H1 (cell line): ENCODE data around the gene HNRNPM. TPM values are rescaled to one million over a fixed set of nuclear protein-coding genes. Genes with fewer than 3 reads are reported as not detected.

Experiments
- CTCF ChIA-PET: fragments of 300-600 bp; sonication (Branson Sonifier 250); formaldehyde crosslinking; loops from one replicate; lab custom pipeline; 2021; ENCODE audit not compliant: partially characterized antibody; lab: Charles Lee
- POLR2A ChIA-PET: fragments of 300-600 bp; sonication (Branson Sonifier 250); formaldehyde crosslinking; loops from one replicate; lab custom pipeline; 2021; ENCODE audit warnings: inconsistent platforms; ENCODE audit not compliant: partially characterized antibody; lab: Charles Lee
- DNase-seq, 2 experiments: peaks; one replicate each; pipeline versions ENCODE4 v3.0.0 to v3.0.0-alpha.2; 2010 to 2022; ENCODE audit warnings: low spot score in 2 of 2, low read depth in 1 of 2, mixed read lengths in 1 of 2
- FAIRE-seq: peaks from 2 replicates; lab custom pipeline; 2011; peaks lifted over from hg19 to GRCh38; lab: Jason Lieb, UNC
- H2AFZ ChIP-seq: 2 replicates; pipeline ENCODE4 v1.8.1; 2012; ENCODE audit warnings: low read length, inconsistent platforms
- H2AK5ac ChIP-seq: 2 replicates; pipeline ENCODE4 v1.6.1; 2013; ENCODE audit warnings: low read depth, low read length
- H2BK120ac ChIP-seq: replicated peaks from 2 replicates; pipeline ENCODE3; 2013; ENCODE audit warnings: low read depth, low read length, inconsistent platforms
- H2BK12ac ChIP-seq: 2 replicates; pipeline ENCODE4 v1.6.1; 2013; ENCODE audit warnings: low read depth, low read length
- H2BK15ac ChIP-seq: 2 replicates; pipeline ENCODE4 v1.6.1; 2013; ENCODE audit warnings: low read length
- H2BK20ac ChIP-seq: 2 replicates; pipeline ENCODE4 v1.6.1; 2013; ENCODE audit warnings: low read length
- H2BK5ac ChIP-seq: 2 replicates; pipeline ENCODE4 v1.6.1; 2013; ENCODE audit warnings: low read depth, low read length
- H3K14ac ChIP-seq: 2 replicates; pipeline ENCODE4 v1.6.1; 2013; ENCODE audit warnings: inconsistent platforms; ENCODE audit not compliant: insufficient read length
- H3K18ac ChIP-seq: 2 replicates; pipeline ENCODE4 v1.6.1; 2013; ENCODE audit warnings: low read length; ENCODE audit errors: extremely low read depth
- H3K23ac ChIP-seq: 2 replicates; pipeline ENCODE4 v1.6.1; 2013; ENCODE audit warnings: inconsistent platforms; ENCODE audit not compliant: insufficient read length
- H3K23me2 ChIP-seq: 2 replicates; pipeline ENCODE4 v1.6.1; 2013; ENCODE audit warnings: low read depth, low read length
- H3K27ac ChIP-seq: 2 replicates; pipeline ENCODE4 v1.6.1; 2011; ENCODE audit warnings: low read depth, low read length, inconsistent platforms
- H3K27me3 ChIP-seq, 4 experiments: replicated peaks in 1 of 4; 1 replicate in 1 of 4; 2 replicates in 3 of 4; pipeline versions ENCODE4 v1.6.1 to v1.8.1; 2011 to 2013; ENCODE audit warnings: low read length in 3 of 4, mild to moderate bottlenecking in 3 of 4, inconsistent platforms in 2 of 4, mixed read lengths in 2 of 4, moderate library complexity in 1 of 4; ENCODE audit not compliant: control insufficient read depth in 3 of 4, insufficient read depth in 3 of 4; ENCODE audit errors: extremely low read depth in 1 of 4
- H3K36me3 ChIP-seq, 4 experiments: 2 replicates each; pipeline versions ENCODE4 v1.6.1 to v1.8.1; 2011 to 2013; ENCODE audit warnings: mild to moderate bottlenecking in 4 of 4, low read length in 3 of 4, moderate library complexity in 2 of 4, control low read depth in 1 of 4, inconsistent platforms in 1 of 4; ENCODE audit not compliant: insufficient read depth in 4 of 4, control insufficient read depth in 2 of 4
- H3K4ac ChIP-seq: replicated peaks from 2 replicates; pipeline ENCODE3; 2013; ENCODE audit warnings: low read length, low read depth, mixed read lengths, inconsistent platforms; ENCODE audit not compliant: insufficient read length
- H3K4me1 ChIP-seq, 4 experiments: replicated peaks in 1 of 4; 1 replicate in 1 of 4; 2 replicates in 3 of 4; pipeline versions ENCODE4 v1.6.1 to v1.8.1; 2011 to 2013; ENCODE audit warnings: low read length in 3 of 4, inconsistent platforms in 2 of 4, mixed read lengths in 1 of 4; ENCODE audit not compliant: insufficient read depth in 4 of 4, control insufficient read depth in 3 of 4
- H3K4me2 ChIP-seq, 2 experiments: 2 replicates each; pipeline versions ENCODE4 v1.6.1 to v1.8.1; 2011 to 2013; ENCODE audit warnings: low read depth in 2 of 2, low read length in 2 of 2, control low read depth in 1 of 2, inconsistent platforms in 1 of 2, mild to moderate bottlenecking in 1 of 2; ENCODE audit not compliant: insufficient read depth in 1 of 2
- H3K4me3 ChIP-seq, 4 experiments: fragments of 200-600, 300-600 bp in 1 of 4; sonication (generic), shearing (Covaris generic), sonication (Bioruptor Twin) in 1 of 4; 2 replicates each; pipeline versions ENCODE4 v1.5.1 to v1.8.1; 2011 to 2016; ENCODE audit warnings: low read length in 4 of 4, low read depth in 3 of 4, control low read depth in 2 of 4, inconsistent platforms in 2 of 4, mild to moderate bottlenecking in 2 of 4, mixed read lengths in 1 of 4, moderate library complexity in 1 of 4; ENCODE audit not compliant: insufficient read depth in 2 of 4; ENCODE audit errors: extremely low read depth in 1 of 4
- H3K56ac ChIP-seq: replicated peaks from 2 replicates; pipeline ENCODE3; 2013; ENCODE audit warnings: low read depth, mild to moderate bottlenecking, mixed read lengths, low read length, inconsistent platforms; ENCODE audit not compliant: insufficient read length
- H3K79me1 ChIP-seq: 2 replicates; pipeline ENCODE4 v1.6.1; 2013; ENCODE audit warnings: low read depth, low read length, control low read depth
- H3K79me2 ChIP-seq, 2 experiments: 2 replicates each; pipeline versions ENCODE4 v1.6.1 to v1.8.1; 2012 to 2013; ENCODE audit warnings: low read length in 2 of 2, mild to moderate bottlenecking in 2 of 2, inconsistent platforms in 1 of 2; ENCODE audit not compliant: insufficient read depth in 2 of 2, control insufficient read depth in 1 of 2
- H3K9ac ChIP-seq, 4 experiments: replicated peaks in 1 of 4; 1 replicate in 1 of 4; 2 replicates in 3 of 4; pipeline versions ENCODE4 v1.6.1 to v1.8.1; 2011 to 2013; ENCODE audit warnings: low read depth in 3 of 4, low read length in 3 of 4, control low read depth in 2 of 4, mild to moderate bottlenecking in 2 of 4, moderate library complexity in 2 of 4, inconsistent platforms in 1 of 4; ENCODE audit errors: extremely low read depth in 1 of 4
- H3K9me3 ChIP-seq, 2 experiments: 2 replicates each; pipeline versions ENCODE4 v1.6.1 to v1.8.1; 2012 to 2013; ENCODE audit warnings: mild to moderate bottlenecking in 2 of 2, moderate library complexity in 2 of 2, control low read depth in 1 of 2, inconsistent platforms in 1 of 2, low read depth in 1 of 2, low read length in 1 of 2, mixed read lengths in 1 of 2; ENCODE audit not compliant: insufficient read depth in 2 of 2
- H4K20me1 ChIP-seq, 2 experiments: replicated peaks in 1 of 2; 2 replicates each; pipeline versions ENCODE3 to v1.8.1; 2011 to 2013; ENCODE audit warnings: inconsistent platforms in 2 of 2, low read length in 2 of 2, mild to moderate bottlenecking in 1 of 2; ENCODE audit not compliant: insufficient read depth in 2 of 2, control insufficient read depth in 1 of 2
- H4K5ac ChIP-seq: 2 replicates; pipeline ENCODE4 v1.6.1; 2013; ENCODE audit warnings: low read length, low read depth, mixed read lengths, inconsistent platforms; ENCODE audit not compliant: insufficient read length
- H4K8ac ChIP-seq: 2 replicates; pipeline ENCODE4 v1.8.0; 2013; ENCODE audit warnings: mild to moderate bottlenecking, moderate library complexity, low read length, inconsistent platforms; ENCODE audit not compliant: insufficient read depth; ENCODE audit errors: extremely low read depth
- H4K91ac ChIP-seq: replicated peaks from 2 replicates; pipeline ENCODE3; 2013; ENCODE audit warnings: low read length, mixed read lengths, inconsistent platforms; ENCODE audit not compliant: insufficient read length
- ASH2L ChIP-seq: fragments of 200-600, 300-600 bp; sonication (generic); IDR thresholded peaks from one replicate; pipeline ENCODE4 v1.7.1; 2017; ENCODE audit warnings: low read length
- ATF2 ChIP-seq: IDR thresholded peaks from 2 replicates; pipeline ENCODE4 v1.6.1; 2012; ENCODE audit warnings: low read length, inconsistent platforms
- BACH1 ChIP-seq: IDR thresholded peaks from 2 replicates; pipeline ENCODE4 v1.6.1; 2012; ENCODE audit warnings: low read length, improper control_type of control experiment
- CBX8 ChIP-seq: fragments of 300-800, 300-1000 bp; sonication (generic); IDR thresholded peaks from 2 replicates; pipeline ENCODE4 v1.7.1; 2016; ENCODE audit warnings: low read depth, low read length, borderline replicate concordance
- GTF2F1 ChIP-seq: IDR thresholded peaks from 2 replicates; pipeline ENCODE4 v1.6.1; 2012; ENCODE audit warnings: low read depth, low read length, improper control_type of control experiment, borderline replicate concordance
- KDM1A ChIP-seq: fragments of 200-600, 300-600 bp; sonication (generic); IDR thresholded peaks from 2 replicates; pipeline ENCODE4 v1.7.1; 2016; ENCODE audit warnings: mild to moderate bottlenecking, low read length, borderline replicate concordance
- MAFK ChIP-seq: IDR thresholded peaks from 2 replicates; pipeline ENCODE4 v1.6.1; 2012; ENCODE audit warnings: low read depth, mild to moderate bottlenecking, improper control_type of control experiment, low read length
- NRF1 ChIP-seq: IDR thresholded peaks from 2 replicates; pipeline ENCODE4 v1.6.1; 2011; ENCODE audit warnings: mild to moderate bottlenecking, low read depth, low read length, improper control_type of control experiment
- POLR2A ChIP-seq, 2 experiments: IDR thresholded peaks; 1 replicate in 1 of 2; 2 replicates in 1 of 2; pipeline ENCODE4 v1.6.1; 2011; ENCODE audit warnings: low read depth in 2 of 2, low read length in 2 of 2, mild to moderate bottlenecking in 2 of 2; ENCODE audit errors: control extremely low read depth in 1 of 2
- RFX5 ChIP-seq: IDR thresholded peaks from 2 replicates; pipeline ENCODE4 v1.6.1; 2011; ENCODE audit warnings: low read depth, low read length, improper control_type of control experiment, borderline replicate concordance
- ZNF274 ChIP-seq: IDR thresholded peaks from 2 replicates; pipeline ENCODE4 v1.7.0; 2012; ENCODE audit warnings: low read length, borderline replicate concordance; ENCODE audit errors: extremely low read depth
- WGBS, 2 experiments: shearing (Covaris generic) in 1 of 2; methylation state at CpG; one replicate each; pipeline versions ENCODE4 v1.1.6 to v1.1.7; 2013 to 2015; ENCODE audit warnings: low lambda C conversion rate in 2 of 2, mixed read lengths in 2 of 2, inconsistent platforms in 1 of 2, low coverage in 1 of 2, missing lambda C conversion rate in 1 of 2; ENCODE audit not compliant: insufficient replicate concordance in 2 of 2, insufficient coverage in 1 of 2, insufficient read length in 1 of 2; ENCODE audit errors: extremely low coverage in 1 of 2, missing lambda C conversion rate in 1 of 2; 5-methylcytosine and 5-hydroxymethylcytosine counted together
- polyA plus RNA-seq, 7 experiments: library from polyadenylated mRNA; depleted of rRNA in 3 of 7; stranded (reverse) in 5 of 7; unstranded in 2 of 7; fragments of >200 nt in 5 of 7; fragments of 200-250 nt in 2 of 7; gene quantifications; 1 replicate in 5 of 7; 2 replicates in 1 of 7; 4 replicates in 1 of 7; pipeline versions ENCODE4 v1.2.1 to v1.2.3, GENCODE V29; 2011 to 2013; ENCODE audit warnings: missing spikeins in 2 of 7, mixed read lengths in 2 of 7
- total RNA-seq: library from RNA; stranded (reverse); fragmentation: NEBNext Ultra II Directional; extraction: Animal tissue kit (Norgen Biotek cat#: 25700); gene quantifications from 2 replicates; pipeline ENCODE4 v1.2.1, GENCODE V29; 2021
- TF ChIP-seq, protein P1 (sequence below): IDR thresholded peaks from 2 replicates; pipeline ENCODE4 v1.6.1; 2011; ENCODE audit warnings: low read length, improper control_type of control experiment

Gene HNRNPM
- total and polyA plus RNA-seq, 2 of the 8 experiments (the other 6 are each of a cell fraction or from before 2014, with no cell fraction given): 375 to 474 TPM

- Histone ChIP-seq H3K23me2 (no peaks in the 10 kb centered on the region), H3K9me3 (no peaks in the 10 kb centered on the region), H3K4ac (no peak overlapping the region), H3K56ac (no peak overlapping the region), H2BK5ac (no peak overlapping the region), H3K79me2 (peaks cover 5 to 73% of the 10 kb centered on the region in 2 experiments), H4K8ac (no peak overlapping the region), H3K14ac (no peak overlapping the region), H2BK120ac (no peak overlapping the region), H2BK15ac (no peak overlapping the region), H3K4me3 (no peak overlapping the region), H3K27ac (no peak overlapping the region), H3K36me3 (no peaks in the 10 kb centered on the region; a peak in 3 of 8 replicates), H2AK5ac (no peak overlapping the region), H3K18ac (no peak overlapping the region), H3K4me2 (no peak overlapping the region), H2BK20ac (no peak overlapping the region), H3K9ac (no peak overlapping the region), H2BK12ac (no peak overlapping the region), H3K27me3 (no peaks in the 10 kb centered on the region), H4K20me1 (peaks cover 8 to 36% of the 10 kb centered on the region in 2 experiments), H3K79me1 (peaks cover 36% of the 10 kb centered on the region), H4K91ac (no peak overlapping the region), H3K4me1 (peaks cover 0 to 6% (median 1%) of the 10 kb centered on the region in 4 experiments; a peak in 6 of 7 replicates), H2AFZ (no peak overlapping the region), H3K23ac (no peak overlapping the region), H4K5ac (no peak overlapping the region)
- whole genome bisulfite sequencing, 2 experiments: 88% methylated on average over 7 of the region's 7 CpGs; no CpG with 5 or more reads in 1 of the 2 experiments
- FAIRE-seq: no peak
- ChIA-PET POLR2A (interaction anchor here (0.6 to 1.0 kb wide), 6 partner anchors 19 to 96 kb away, joined by 3 to 5 read pairs (median 3); partner anchors contain the start of genes ANGPTL4 and KANK3), CTCF (interaction anchor here (5.5 kb wide), 1 partner anchor 43 kb away, joined by 47 read pairs; no protein-coding TSS in a partner anchor)
- no peak for DNase-seq
- TF ChIP-seq BACH1: no peak
- TF ChIP-seq ATF2: no peak
- no peak for TF ChIP-seq ASH2L
- TF ChIP-seq CBX8: no peak
- TF ChIP-seq KDM1A: no peak
- TF ChIP-seq POLR2A (IDR thresholded peaks at IDR 0.05; ENCODE audit: control extremely low read depth in 1 of 2, low read depth in 2 of 2, low read length in 2 of 2): no peak
- TF ChIP-seq NRF1: no peak
- TF ChIP-seq RFX5: no peak
- TF ChIP-seq, protein P1, sequence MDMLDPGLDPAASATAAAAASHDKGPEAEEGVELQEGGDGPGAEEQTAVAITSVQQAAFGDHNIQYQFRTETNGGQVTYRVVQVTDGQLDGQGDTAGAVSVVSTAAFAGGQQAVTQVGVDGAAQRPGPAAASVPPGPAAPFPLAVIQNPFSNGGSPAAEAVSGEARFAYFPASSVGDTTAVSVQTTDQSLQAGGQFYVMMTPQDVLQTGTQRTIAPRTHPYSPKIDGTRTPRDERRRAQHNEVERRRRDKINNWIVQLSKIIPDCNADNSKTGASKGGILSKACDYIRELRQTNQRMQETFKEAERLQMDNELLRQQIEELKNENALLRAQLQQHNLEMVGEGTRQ: no peak
- no peak for TF ChIP-seq ZNF274
- no peak for TF ChIP-seq MAFK
- TF ChIP-seq GTF2F1: no peak
Observed at GRCh38 chr19:8396185-8396562, 48.6 kb upstream of the HNRNPM start.
